Esophagus muscularis mucosa (tissue), 4 donors: ENCODE data around the gene CDH4.

Experiments
- EP300 ChIP-seq: sonication (generic); formaldehyde crosslinking; IDR thresholded peaks from one replicate; pipeline ENCODE4 v1.6.1; 2017; ENCODE audit warnings: antibody characterized with exemption
- POLR2A ChIP-seq: fragments of 450-650 bp; IDR thresholded peaks from one replicate; pipeline ENCODE4 v1.6.1; 2017; ENCODE audit warnings: antibody characterized with exemption, moderate library complexity, mild to moderate bottlenecking, low read depth
- TF ChIP-seq, protein P1 (sequence below), 3 experiments: fragments of 200-600 bp in 2 of 3; fragments of 450-650 bp in 1 of 3; sonication (generic) in 2 of 3; IDR thresholded peaks; one replicate each; pipeline ENCODE4 v1.5.1; 2017 to 2019; ENCODE audit warnings: antibody characterized with exemption in 3 of 3, mild to moderate bottlenecking in 2 of 3, moderate library complexity in 1 of 3

DNA sequence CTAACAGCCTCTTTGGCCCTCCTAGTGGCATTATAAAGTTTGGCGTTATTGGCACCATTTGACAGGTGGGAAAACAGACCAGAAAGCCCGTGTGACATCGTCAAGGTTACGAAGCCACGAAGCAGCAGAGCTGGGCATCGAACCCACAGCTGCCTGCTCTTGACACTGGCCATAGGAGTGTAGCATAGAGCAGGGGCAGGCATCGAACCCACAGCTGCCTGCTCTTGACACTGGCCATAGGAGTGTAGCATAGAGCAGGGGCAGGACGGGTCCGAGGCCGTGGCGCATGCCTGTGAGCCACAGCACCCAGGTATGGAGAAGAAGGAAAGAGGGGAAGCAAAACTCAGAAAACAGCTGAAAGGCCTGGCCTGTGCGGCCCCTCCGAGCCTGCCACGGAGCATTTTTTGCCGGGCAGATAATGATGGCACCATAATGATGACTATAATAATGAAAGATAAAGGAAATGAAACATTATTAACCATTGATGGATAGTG lies 33.1 kb downstream of the CDH4 start:
- no peak for TF ChIP-seq POLR2A
- TF ChIP-seq, protein P1, sequence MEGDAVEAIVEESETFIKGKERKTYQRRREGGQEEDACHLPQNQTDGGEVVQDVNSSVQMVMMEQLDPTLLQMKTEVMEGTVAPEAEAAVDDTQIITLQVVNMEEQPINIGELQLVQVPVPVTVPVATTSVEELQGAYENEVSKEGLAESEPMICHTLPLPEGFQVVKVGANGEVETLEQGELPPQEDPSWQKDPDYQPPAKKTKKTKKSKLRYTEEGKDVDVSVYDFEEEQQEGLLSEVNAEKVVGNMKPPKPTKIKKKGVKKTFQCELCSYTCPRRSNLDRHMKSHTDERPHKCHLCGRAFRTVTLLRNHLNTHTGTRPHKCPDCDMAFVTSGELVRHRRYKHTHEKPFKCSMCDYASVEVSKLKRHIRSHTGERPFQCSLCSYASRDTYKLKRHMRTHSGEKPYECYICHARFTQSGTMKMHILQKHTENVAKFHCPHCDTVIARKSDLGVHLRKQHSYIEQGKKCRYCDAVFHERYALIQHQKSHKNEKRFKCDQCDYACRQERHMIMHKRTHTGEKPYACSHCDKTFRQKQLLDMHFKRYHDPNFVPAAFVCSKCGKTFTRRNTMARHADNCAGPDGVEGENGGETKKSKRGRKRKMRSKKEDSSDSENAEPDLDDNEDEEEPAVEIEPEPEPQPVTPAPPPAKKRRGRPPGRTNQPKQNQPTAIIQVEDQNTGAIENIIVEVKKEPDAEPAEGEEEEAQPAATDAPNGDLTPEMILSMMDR (IDR thresholded peaks at IDR 0.05) = no peak
- TF ChIP-seq EP300 = no peak
